GM12878 (cell line): Measurements from ENCODE around the gene STAM2.

Experiments
- BHLHE40 ChIP-seq, 2 experiments: fragments of 450-650 bp in 1 of 2; IDR thresholded peaks; 2 replicates each; pipeline ENCODE4 v1.6.1; 2011 to 2017; ENCODE audit warnings: low read depth in 2 of 2, borderline replicate concordance in 1 of 2, improper control_type of control experiment in 1 of 2, low read length in 1 of 2, mild to moderate bottlenecking in 1 of 2
- CEBPB ChIP-seq, 2 experiments: fragments of 150-350 bp in 1 of 2; IDR thresholded peaks; 2 replicates each; pipeline ENCODE4 v1.6.1; 2012 to 2014; ENCODE audit warnings: low read depth in 2 of 2, low read length in 2 of 2, borderline replicate concordance in 1 of 2, inconsistent platforms in 1 of 2
- CTCF ChIP-seq, 3 experiments: IDR thresholded peaks in 2 of 3; conservative IDR thresholded peaks in 1 of 3; 2 replicates each; pipeline ENCODE4 v1.5.1; 2011; ENCODE audit warnings: low read depth in 3 of 3, low read length in 3 of 3, mild to moderate bottlenecking in 3 of 3, control low read depth in 2 of 3, moderate library complexity in 2 of 3, inconsistent platforms in 1 of 3, mixed read lengths in 1 of 3; ENCODE audit not compliant: control insufficient read depth in 2 of 3, insufficient read depth in 1 of 3; ENCODE audit errors: extremely low read depth in 1 of 3
- EGR1 ChIP-seq, 2 experiments: IDR thresholded peaks; 1 replicate in 1 of 2; 2 replicates in 1 of 2; pipeline ENCODE4 v1.6.1; 2011 to 2012; ENCODE audit warnings: low read depth in 2 of 2, low read length in 2 of 2, borderline replicate concordance in 1 of 2, mild to moderate bottlenecking in 1 of 2, moderate library complexity in 1 of 2
- EP300 ChIP-seq, 2 experiments: fragments of 150-350 bp in 1 of 2; IDR thresholded peaks; 2 replicates each; pipeline ENCODE4 v1.6.1; 2011 to 2012; ENCODE audit warnings: low read depth in 2 of 2, low read length in 2 of 2, borderline replicate concordance in 1 of 2, improper control_type of control experiment in 1 of 2, inconsistent platforms in 1 of 2; ENCODE audit not compliant: control insufficient read depth in 1 of 2
- MEF2A ChIP-seq: IDR thresholded peaks from 2 replicates; pipeline ENCODE4 v1.6.1; 2011; ENCODE audit warnings: low read depth, mild to moderate bottlenecking, low read length, moderate library complexity; ENCODE audit not compliant: insufficient read depth
- POLR2A ChIP-seq: IDR thresholded peaks from 2 replicates; pipeline ENCODE4 v1.6.1; 2011; ENCODE audit warnings: low read depth, mild to moderate bottlenecking, low read length
- RBBP5 ChIP-seq: fragments of 200-600 bp; sonication (generic); conservative IDR thresholded peaks from 2 replicates; pipeline ENCODE4 v1.6.1; 2016

GRCh38 chr2:152089238-152089637 is 86.3 kb downstream of the STAM2 start:
- no peak for TF ChIP-seq MEF2A
- TF ChIP-seq EP300 (IDR thresholded peaks at IDR 0.05; ENCODE audit: borderline replicate concordance in 1 of 2, control insufficient read depth in 1 of 2, low read depth in 2 of 2, low read length in 2 of 2): no peak
- TF ChIP-seq EGR1 (IDR thresholded peaks at IDR 0.05; ENCODE audit: borderline replicate concordance in 1 of 2, low read depth in 2 of 2, low read length in 2 of 2): no peak
- TF ChIP-seq CTCF (IDR thresholded peaks at IDR 0.05 in 2 of 3, conservative IDR thresholded peaks at IDR 0.05 in 1 of 3; ENCODE audit: control insufficient read depth in 2 of 3, extremely low read depth in 1 of 3, insufficient read depth in 1 of 3, low read depth in 3 of 3, low read length in 3 of 3): no peak
- no peak for TF ChIP-seq BHLHE40 (IDR thresholded peaks at IDR 0.05; ENCODE audit: borderline replicate concordance in 1 of 2, low read depth in 2 of 2, low read length in 1 of 2)
- TF ChIP-seq POLR2A: no peak
- no peak for TF ChIP-seq RBBP5
- no peak for TF ChIP-seq CEBPB (IDR thresholded peaks at IDR 0.05; ENCODE audit: borderline replicate concordance in 1 of 2, low read depth in 2 of 2, low read length in 2 of 2)
